ENCODE results near the gene CELSR1.

- TF ChIP-seq POLR2A (IDR thresholded peaks at IDR 0.05) (no peak), POLR2AphosphoS5 (IDR thresholded peaks at IDR 0.05) (no peak), CTCF (IDR thresholded peaks at IDR 0.05) (no peak)
These were observed 41.6 kb upstream of the CELSR1 start for GRCh38 chr22:46578824-46579561.
